ENCODE measurements around the gene PIK3IP1.

PIK3IP1 gene

GRCh38 chr22:31290494-31291471 is 1.5 kb downstream of the PIK3IP1 start:
- Histone ChIP-seq H3K9me3 (ENCODE audit: control insufficient read depth, insufficient read depth, low read length) (no peaks in the 10 kb centered on the region), H3K4me1 (ENCODE audit: control insufficient read depth, low read length) (peaks cover 75% of the 10 kb centered on the region), H3K4me3 (ENCODE audit: low read length) (peak overlapping the region; percentile 83), H3K27ac (ENCODE audit: low read depth, low read length) (peak overlapping the region; percentile 82), H3K27me3 (ENCODE audit: control insufficient read depth, low read length) (no peaks in the 10 kb centered on the region), H4K20me1 (ENCODE audit: control insufficient read depth, insufficient read depth, low read depth, low read length) (no peaks in the 10 kb centered on the region), H3K4me2 (ENCODE audit: low read length) (peak overlapping the region; percentile 89), H3K36me3 (ENCODE audit: control insufficient read depth, low read length) (peaks cover 45% of the 10 kb centered on the region), H3F3A (ENCODE audit: control insufficient read depth, insufficient read depth) (peaks cover 49% of the 10 kb centered on the region), H3K9me2 (replicated peaks; ENCODE audit: control insufficient read depth, low read length) (no peaks in the 10 kb centered on the region), H3K79me2 (ENCODE audit: control insufficient read depth, low read length) (peaks cover 62% of the 10 kb centered on the region)
- TF ChIP-seq EZH2phosphoT487 (IDR thresholded peaks at IDR 0.05; ENCODE audit: borderline replicate concordance, low read length) (no peak), CTCF (IDR thresholded peaks at IDR 0.05; ENCODE audit: low read depth, low read length, poor library complexity, severe bottlenecking) (no peak)

- Histone ChIP-seq H3K27me3 (ENCODE audit: control insufficient read depth, low read length) (no peaks in the 10 kb centered on the region), H3K9me2 (replicated peaks; ENCODE audit: control insufficient read depth, low read length) (no peaks in the 10 kb centered on the region), H4K20me1 (ENCODE audit: control insufficient read depth, insufficient read depth, low read depth, low read length) (no peaks in the 10 kb centered on the region), H3K4me2 (ENCODE audit: low read length) (peak overlapping the region; percentile 89), H3K27ac (ENCODE audit: low read depth, low read length) (peak overlapping the region; percentile 82), H3K4me3 (ENCODE audit: low read length) (peak overlapping the region; percentile 83), H3K36me3 (ENCODE audit: control insufficient read depth, low read length) (peaks cover 58% of the 10 kb centered on the region), H3K4me1 (ENCODE audit: control insufficient read depth, low read length) (peaks cover 76% of the 10 kb centered on the region), H3F3A (ENCODE audit: control insufficient read depth, insufficient read depth) (peaks cover 43% of the 10 kb centered on the region), H3K79me2 (ENCODE audit: control insufficient read depth, low read length) (peaks cover 61% of the 10 kb centered on the region), H3K9me3 (ENCODE audit: control insufficient read depth, insufficient read depth, low read length) (no peaks in the 10 kb centered on the region)
- TF ChIP-seq CTCF (IDR thresholded peaks at IDR 0.05; ENCODE audit: low read depth, low read length, poor library complexity, severe bottlenecking) (no peak), EZH2phosphoT487 (IDR thresholded peaks at IDR 0.05; ENCODE audit: borderline replicate concordance, low read length) (no peak)
Measured at GRCh38 chr22:31289344-31289743, 2.9 kb downstream of the PIK3IP1 start.

GRCh38 chr22:31288496-31289240 is 3.6 kb downstream of the PIK3IP1 start:
- TF ChIP-seq CTCF (IDR thresholded peaks at IDR 0.05; ENCODE audit: low read depth, low read length, poor library complexity, severe bottlenecking) = no peak
- H3K36me3 ChIP-seq (ENCODE audit: control insufficient read depth, low read length) = peaks cover 62% of the 10 kb centered on the region
- H3F3A ChIP-seq (ENCODE audit: control insufficient read depth, insufficient read depth) = peaks cover 41% of the 10 kb centered on the region
- H3K4me3 ChIP-seq (ENCODE audit: low read length) = peak overlapping the region; percentile 83
- H3K4me1 ChIP-seq (ENCODE audit: control insufficient read depth, low read length) = peaks cover 70% of the 10 kb centered on the region
- H3K79me2 ChIP-seq (ENCODE audit: control insufficient read depth, low read length) = peaks cover 55% of the 10 kb centered on the region
- peak overlapping the region; percentile 89 for H3K4me2 ChIP-seq (ENCODE audit: low read length)
- H3K27me3 ChIP-seq (ENCODE audit: control insufficient read depth, low read length) = no peaks in the 10 kb centered on the region
- no peaks in the 10 kb centered on the region for H3K9me2 ChIP-seq (replicated peaks; ENCODE audit: control insufficient read depth, low read length)
- H4K20me1 ChIP-seq (ENCODE audit: control insufficient read depth, insufficient read depth, low read depth, low read length) = no peaks in the 10 kb centered on the region
- peak overlapping the region; percentile 82 for H3K27ac ChIP-seq (ENCODE audit: low read depth, low read length)
- H3K9me3 ChIP-seq (ENCODE audit: control insufficient read depth, insufficient read depth, low read length) = no peaks in the 10 kb centered on the region
